GM10248 (cell line): ENCODE results near the gene SPIRE1.

Experiments used
- CTCF ChIA-PET: fragments of 300-600 bp; sonication (Branson Sonifier 250); formaldehyde crosslinking; extraction: SDS; loops from one replicate; lab custom pipeline; 2021; ENCODE audit warnings: antibody characterized with exemption; lab: Yijun Ruan, JAX
- POLR2A ChIA-PET: fragments of 350-650 bp; sonication (Branson Sonifier 250); formaldehyde crosslinking; extraction: SDS; loops from one replicate; lab custom pipeline; 2020; ENCODE audit warnings: antibody characterized with exemption; lab: Yijun Ruan, JAX
- DNase-seq: peaks from one replicate; pipeline ENCODE4 v3.0.0; 2012; ENCODE audit errors: extremely low spot score
- CTCF ChIP-seq: IDR thresholded peaks from 2 replicates; pipeline ENCODE4 v1.5.1; 2012; ENCODE audit warnings: mild to moderate bottlenecking, low read depth; ENCODE audit errors: extremely low read depth, missing control alignments, control extremely low read depth

The SPIRE1 gene

GRCh38 chr18:12580630-12581342 is 77.1 kb downstream of the SPIRE1 start:
- ChIA-PET CTCF (no interaction called here), POLR2A (no interaction called here)
- DNase-seq, result no peak
- TF ChIP-seq CTCF, result no peak

DNA sequence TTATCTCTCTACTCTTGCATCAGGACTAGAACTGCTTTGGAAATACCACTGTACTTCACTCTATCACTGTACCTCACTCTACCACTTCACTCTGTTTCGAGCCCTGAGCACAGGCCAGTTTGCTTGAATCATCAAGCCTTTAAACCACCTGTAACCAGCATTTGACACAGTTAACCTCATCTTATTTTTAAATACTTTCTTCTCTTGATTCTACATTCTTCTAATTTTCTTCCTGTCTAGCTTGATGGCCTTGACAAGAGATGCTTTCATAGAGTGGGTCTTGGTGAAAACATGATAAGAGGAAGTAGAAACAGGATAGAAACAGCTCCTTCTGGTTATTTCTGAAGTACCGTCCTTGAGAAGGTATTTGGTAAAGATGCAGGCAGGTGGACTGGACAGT is 78.1 kb downstream of the SPIRE1 start:
- no peak for DNase-seq
- ChIA-PET CTCF (no interaction called here), POLR2A (no interaction called here)
- TF ChIP-seq CTCF, result no peak

DNA sequence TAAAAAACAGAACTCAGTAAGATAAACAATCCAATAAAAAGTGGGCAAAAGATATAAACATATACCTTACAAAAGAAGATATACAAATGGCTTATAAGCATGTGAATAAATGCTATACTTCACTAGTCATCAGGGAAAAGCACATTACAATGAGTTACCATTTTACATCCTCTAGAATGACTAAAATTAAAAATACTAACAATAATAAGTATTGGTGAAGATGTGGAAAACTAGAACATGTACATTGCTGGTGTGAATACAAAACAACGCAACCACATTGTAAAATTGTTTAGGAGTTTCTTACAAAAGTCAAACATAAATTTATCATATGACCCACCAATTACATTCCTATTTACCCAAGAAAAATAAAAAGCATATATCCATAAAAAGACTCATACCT is 80.1 kb downstream of the SPIRE1 start:
- DNase-seq, result no peak
- CTCF ChIA-PET, result no interaction called here

GRCh38 chr18:12574494-12575185 is 83.3 kb downstream of the SPIRE1 start:
- ChIA-PET POLR2A (no interaction called here), CTCF (no interaction called here)
- no peak for TF ChIP-seq CTCF
- DNase-seq, result no peak

More for the DNA sequence above, 80.1 kb downstream of the SPIRE1 start:
- POLR2A ChIA-PET, result no interaction called here
- TF ChIP-seq CTCF, result no peak

- no peak for TF ChIP-seq CTCF
- POLR2A ChIA-PET, result no interaction called here
- no peak for DNase-seq
- CTCF ChIA-PET, result no interaction called here
Observed at GRCh38 chr18:12571630-12572029, 86.3 kb downstream of the SPIRE1 start.

DNA sequence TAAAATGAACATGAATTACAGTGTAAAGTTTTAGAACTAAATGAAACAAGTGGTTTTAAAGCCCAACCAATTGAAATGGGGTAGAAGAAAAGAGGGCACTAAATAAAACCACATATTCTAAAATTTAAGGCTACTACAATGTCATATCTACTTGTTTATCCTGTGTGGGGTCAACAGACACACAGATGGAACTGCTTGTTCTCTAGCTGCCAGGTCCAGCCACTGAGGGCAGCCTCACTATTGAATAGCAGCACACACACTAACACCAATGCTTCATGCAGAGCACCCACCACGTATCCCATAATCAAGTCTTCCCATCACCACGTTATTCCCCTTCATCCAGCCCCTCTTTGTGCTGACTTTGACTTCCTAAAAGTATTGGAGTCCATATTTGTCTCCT is 88.1 kb downstream of the SPIRE1 start:
- no peak for DNase-seq
- POLR2A ChIA-PET, result no interaction called here
- no peak for TF ChIP-seq CTCF
- CTCF ChIA-PET, result no interaction called here
